Measurements from ENCODE around the gene NIPSNAP2. TPM values are rescaled to one million over a fixed set of nuclear protein-coding genes. Genes with fewer than 3 reads are reported as not detected.
"Not testable (repeated sequence)": the region's sequence is repeated elsewhere in the genome, so short reads cannot be mapped to it uniquely, and the experiment has no call there.

The NIPSNAP2 gene
- total and polyA plus RNA-seq, 7 donors, result 119 to 302 (median 260) TPM

DNA sequence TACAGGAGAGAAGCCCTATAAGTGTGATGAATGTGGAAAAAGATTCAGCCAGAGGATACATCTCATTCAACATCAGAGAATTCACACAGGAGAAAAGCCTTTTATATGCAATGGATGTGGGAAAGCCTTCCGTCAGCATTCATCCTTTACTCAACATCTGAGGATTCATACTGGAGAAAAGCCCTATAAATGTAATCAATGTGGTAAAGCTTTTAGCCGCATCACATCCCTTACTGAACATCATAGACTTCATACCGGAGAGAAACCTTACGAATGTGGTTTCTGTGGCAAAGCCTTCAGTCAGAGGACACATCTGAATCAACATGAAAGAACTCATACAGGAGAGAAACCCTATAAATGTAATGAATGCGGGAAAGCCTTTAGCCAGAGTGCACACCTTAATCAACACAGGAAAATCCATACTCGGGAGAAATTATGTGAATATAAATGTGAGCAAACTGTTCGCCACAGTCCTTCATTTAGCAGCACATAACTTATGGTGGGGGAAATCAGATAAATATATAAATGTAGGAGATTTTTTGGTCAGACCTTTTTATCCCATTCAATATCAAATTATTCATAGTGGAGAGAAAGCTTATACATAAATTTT, 24.8 kb upstream of the NIPSNAP2 start:
- H3K27me3 ChIP-seq (ENCODE audit: insufficient read depth in 3 of 3, low read length in 2 of 3), result no peaks in the 10 kb centered on the region
- WGBS, 3 donors, result 88 to 92% (median 89%) methylated on average over 7 of the region's 7 CpGs
- intact Hi-C loops (cut with DNase I), result no loop called here
- no peaks in the 10 kb centered on the region for H3K4me1 ChIP-seq
- H3K4me3 ChIP-seq, result no peak overlapping the region
- no peak for ATAC-seq
- H3K27ac ChIP-seq, result no peak overlapping the region
- no peak for DNase-seq
- peaks cover 54% of the 10 kb centered on the region for H3K9me3 ChIP-seq
- TF ChIP-seq CTCF (IDR thresholded peaks at IDR 0.05), result no peak
- no peaks in the 10 kb centered on the region for H3K36me3 ChIP-seq (ENCODE audit: insufficient read depth in 1 of 2, low read depth in 1 of 2)

GRCh38 chr7:55946545-55946944, 17.8 kb upstream of the NIPSNAP2 start:
- no peaks in the 10 kb centered on the region for H3K27me3 ChIP-seq (ENCODE audit: insufficient read depth in 3 of 3, low read length in 2 of 3)
- WGBS, 3 donors, result 91 to 92% (median 91%) methylated on average over 5 of the region's 5 CpGs
- H3K36me3 ChIP-seq (ENCODE audit: insufficient read depth in 1 of 2, low read depth in 1 of 2), result no peaks in the 10 kb centered on the region
- H3K9me3 ChIP-seq, result peaks cover 5% of the 10 kb centered on the region
- TF ChIP-seq CTCF (IDR thresholded peaks at IDR 0.05), result no peak
- intact Hi-C loops (cut with DNase I), result no loop called here
- DNase-seq (no peak), ATAC-seq (no peak)
- no peak overlapping the region for H3K4me3 ChIP-seq
- H3K27ac ChIP-seq, result no peak overlapping the region
- H3K4me1 ChIP-seq, result no peaks in the 10 kb centered on the region

DNA sequence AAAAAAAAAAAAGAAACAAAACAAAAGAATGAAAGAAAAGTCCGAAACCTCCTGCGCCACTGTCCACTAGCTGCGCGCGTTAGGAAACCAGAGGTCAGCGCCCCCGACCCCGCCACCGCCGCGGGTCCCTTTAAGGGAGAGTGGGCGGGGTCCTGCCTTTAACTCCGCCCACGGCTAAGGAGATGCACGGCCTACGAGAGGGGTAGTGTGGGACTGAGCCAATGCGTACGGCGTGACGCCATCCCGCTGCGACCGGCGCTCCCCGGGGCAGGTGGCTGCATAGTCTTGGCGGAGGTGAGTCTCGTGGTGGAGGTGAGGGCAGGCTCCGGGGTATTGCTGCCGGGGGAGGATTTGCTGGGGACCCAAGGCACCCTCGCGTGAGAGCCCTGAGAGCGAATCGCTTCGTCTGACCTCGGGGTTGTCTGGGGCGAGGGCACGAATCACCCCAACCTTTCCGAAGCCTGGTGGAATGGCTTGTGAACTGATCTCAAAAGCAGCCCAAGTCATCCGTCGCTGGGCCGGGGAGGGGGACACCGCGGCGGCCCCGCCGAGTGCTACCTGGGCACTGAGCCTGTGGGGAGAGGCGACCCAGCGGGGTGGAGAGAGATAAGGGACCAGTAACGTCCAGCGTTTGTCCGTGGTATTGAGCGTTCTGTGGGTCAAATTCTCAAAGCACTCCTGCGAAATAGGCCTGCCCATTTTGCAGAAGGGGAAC, 12.6 kb upstream of the NIPSNAP2 start, which contains the start of gene MRPS17:
Gene MRPS17, plus strand, starts transcription at position 241 of the 715 bp plus-strand sequence. CDS start 1,319 bp downstream, outside the sequence.
- intact Hi-C loops (cut with DNase I), result loop anchor here (1.0 to 5.0 kb wide), 3 partner anchors 12 to 64 kb away; partner anchors contain the start of gene ZNF713 (in 1 of the 2)
- ATAC-seq (peak; percentile 100), DNase-seq (peak; percentile 91 to 95)
- Histone ChIP-seq H3K9me3 (no peaks in the 10 kb centered on the region), H3K4me1 (peaks cover 7% of the 10 kb centered on the region), H3K27me3 (ENCODE audit: insufficient read depth in 3 of 3, low read length in 2 of 3) (no peaks in the 10 kb centered on the region), H3K4me3 (peak within 1 kb of the TSS; percentile 99), H3K36me3 (ENCODE audit: insufficient read depth in 1 of 2, low read depth in 1 of 2) (peaks cover 8 to 34% of the 10 kb centered on the region in 2 donors), H3K27ac (peak within 1 kb of the TSS; percentile 94)
- WGBS, 3 donors, result 0 to 1% (median 1%) methylated on average over 48 to 53 of the region's 53 CpGs
- no peak for TF ChIP-seq CTCF (IDR thresholded peaks at IDR 0.05)

- DNase-seq; ATAC-seq; H3K27me3 ChIP-seq (ENCODE audit: insufficient read depth in 3 of 3, low read length in 2 of 3); H3K9me3 ChIP-seq; H3K4me1 ChIP-seq: not testable (repeated sequence)
- WGBS, 3 donors, result 35 to 40% (median 37%) methylated on average over 19 of the region's 19 CpGs
- H3K27ac ChIP-seq, result peak overlapping the region; percentile 94
- H3K36me3 ChIP-seq (ENCODE audit: insufficient read depth in 1 of 2, low read depth in 1 of 2), result peaks cover 8 to 34% of the 10 kb centered on the region in 2 donors
- intact Hi-C loops (cut with DNase I), result loop anchor here in 1 of 2 donors (5.0 kb wide), 1 partner anchor 65 kb away; the partner anchor contains the start of gene ZNF713
- peak overlapping the region; percentile 99 for H3K4me3 ChIP-seq
These were observed 12.1 kb upstream of the NIPSNAP2 start for GRCh38 chr7:55952352-55952671.

DNA sequence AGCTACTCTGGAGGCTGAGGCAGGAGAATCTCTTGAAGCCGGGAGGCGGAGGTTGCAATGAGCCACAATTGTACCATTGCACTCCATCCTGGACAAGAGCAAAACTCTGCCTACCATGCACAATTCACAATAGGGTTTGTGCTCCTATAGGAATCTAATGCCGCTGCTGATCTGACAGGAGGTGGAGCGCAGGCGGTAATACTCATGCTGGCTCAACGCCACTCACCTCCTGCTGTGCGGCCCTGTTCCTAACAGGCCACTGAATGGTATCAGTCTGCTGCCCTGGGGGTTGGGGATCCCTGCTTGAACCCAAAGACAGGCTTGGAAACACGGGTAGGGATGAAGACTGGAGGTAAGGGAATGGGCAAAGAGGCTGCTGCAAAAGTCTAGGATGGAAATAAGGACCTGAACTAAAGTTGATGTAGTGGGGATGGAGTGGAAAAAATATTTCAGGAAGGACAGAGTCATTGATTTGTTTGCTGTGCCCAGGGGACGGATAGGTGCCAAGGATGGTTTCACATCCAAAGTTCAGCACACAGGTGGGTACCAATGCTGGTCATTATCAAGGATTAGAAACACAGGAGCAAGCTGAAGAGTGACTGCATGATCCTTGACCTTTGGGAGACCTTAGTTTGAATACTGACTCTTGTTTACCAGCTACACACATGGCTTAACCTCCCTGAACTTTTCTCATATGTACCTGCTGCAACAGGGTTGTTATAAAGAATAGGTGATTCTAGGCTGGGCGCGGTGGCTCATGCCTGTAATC, 10.5 kb upstream of the NIPSNAP2 start:
- no peak overlapping the region for H3K4me3 ChIP-seq
- TF ChIP-seq CTCF (IDR thresholded peaks at IDR 0.05), result no peak
- no peaks in the 10 kb centered on the region for H3K27me3 ChIP-seq (ENCODE audit: insufficient read depth in 3 of 3, low read length in 2 of 3)
- intact Hi-C loops (cut with DNase I), result loop anchor here in 1 of 2 donors (5.0 kb wide), 1 partner anchor 67 kb away; the partner anchor contains the start of gene ZNF713
- H3K9me3 ChIP-seq, result no peaks in the 10 kb centered on the region
- WGBS, 3 donors, result 84 to 91% (median 85%) methylated on average over 11 of the region's 11 CpGs
- no peak for ATAC-seq
- H3K4me1 ChIP-seq, result peaks cover 7% of the 10 kb centered on the region
- peaks cover 8 to 34% of the 10 kb centered on the region in 2 donors for H3K36me3 ChIP-seq (ENCODE audit: insufficient read depth in 1 of 2, low read depth in 1 of 2)
- H3K27ac ChIP-seq, result no peak overlapping the region
- no peak for DNase-seq

Data from psoas muscle (tissue), 8 donors.